Endothelial cell (in vitro differentiated cells): ENCODE measurements around the gene CD33. TPM values are rescaled to one million over a fixed set of nuclear protein-coding genes. Genes with fewer than 3 reads are reported as not detected.

Experiments used
- DNase-seq: peaks from one replicate; pipeline ENCODE4 v3.0.0; 2021; ENCODE audit warnings: low spot score
- H3K27ac Mint-ChIP-seq: one replicate; pipeline ENCODE4 v1.8.0; 2021; ENCODE audit warnings: mixed read lengths, inconsistent platforms; ENCODE audit not compliant: unreplicated experiment
- H3K27me3 Mint-ChIP-seq: one replicate; pipeline ENCODE4 v1.8.0; 2021; ENCODE audit warnings: mild to moderate bottlenecking, moderate library complexity, mixed read lengths, inconsistent platforms; ENCODE audit not compliant: unreplicated experiment
- H3K36me3 Mint-ChIP-seq: one replicate; pipeline ENCODE4 v1.8.0; 2021; ENCODE audit warnings: mild to moderate bottlenecking, low read depth, mixed read lengths, inconsistent platforms; ENCODE audit not compliant: unreplicated experiment
- H3K4me1 Mint-ChIP-seq: one replicate; pipeline ENCODE4 v1.8.0; 2021; ENCODE audit warnings: mild to moderate bottlenecking, mixed read lengths, inconsistent platforms; ENCODE audit not compliant: unreplicated experiment
- H3K4me3 Mint-ChIP-seq: one replicate; pipeline ENCODE4 v1.8.0; 2021; ENCODE audit warnings: mild to moderate bottlenecking, mixed read lengths, inconsistent platforms; ENCODE audit not compliant: unreplicated experiment
- H3K9me3 Mint-ChIP-seq: one replicate; pipeline ENCODE4 v1.8.0; 2021; ENCODE audit warnings: mixed read lengths, inconsistent platforms; ENCODE audit not compliant: unreplicated experiment
- microRNA-seq: library from miRNA; unstranded; fragments of <30 nt; microRNA quantifications from one replicate; pipeline ENCODE4, GENCODE V29; 2020; ENCODE audit not compliant: unreplicated experiment
- total RNA-seq: library from RNA; stranded (reverse); fragmentation: NEBNext Ultra II Directional; extraction: Animal tissue kit (Norgen Biotek cat#: 25700); gene quantifications from one replicate; pipeline ENCODE4 v1.2.1, GENCODE V29; 2021; ENCODE audit not compliant: unreplicated experiment
- TF ChIP-seq, protein P1 (sequence below): fragments of 200-600 bp; sonication (generic); IDR thresholded peaks from one replicate; pipeline ENCODE4 v1.5.0; 2021; ENCODE audit warnings: antibody characterized with exemption; ENCODE audit not compliant: unreplicated experiment

Gene CD33
- total RNA-seq, 1 donor from 2014 or later, result 21.7 TPM

DNA sequence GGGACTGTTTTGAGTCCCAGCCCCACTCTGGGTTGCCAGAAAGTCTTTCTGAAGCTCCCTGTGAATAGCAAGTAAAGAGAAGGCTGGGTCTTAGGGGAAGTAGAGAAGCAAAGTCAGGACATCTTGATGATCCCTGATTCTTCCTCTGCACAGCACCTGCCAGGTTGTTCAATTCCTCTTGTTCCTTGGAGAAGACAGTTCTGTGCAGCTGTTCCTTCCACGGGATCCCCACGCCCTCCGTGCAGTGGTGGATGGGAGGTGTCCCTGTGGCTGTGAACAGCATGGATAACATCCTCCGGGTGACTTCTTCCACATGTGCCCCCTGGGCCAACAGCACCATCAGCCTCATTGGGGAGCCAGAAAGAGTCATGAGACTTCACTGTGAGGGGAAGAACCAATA lies 57.5 kb downstream of the CD33 start:
- no peak for DNase-seq
- Mint-ChIP-seq H3K36me3 (no peaks in the 10 kb centered on the region), H3K4me3 (no peak overlapping the region), H3K9me3 (peaks cover 4% of the 10 kb centered on the region), H3K27me3 (peaks cover 3% of the 10 kb centered on the region), H3K27ac (no peak overlapping the region), H3K4me1 (no peaks in the 10 kb centered on the region)
- TF ChIP-seq, protein P1, sequence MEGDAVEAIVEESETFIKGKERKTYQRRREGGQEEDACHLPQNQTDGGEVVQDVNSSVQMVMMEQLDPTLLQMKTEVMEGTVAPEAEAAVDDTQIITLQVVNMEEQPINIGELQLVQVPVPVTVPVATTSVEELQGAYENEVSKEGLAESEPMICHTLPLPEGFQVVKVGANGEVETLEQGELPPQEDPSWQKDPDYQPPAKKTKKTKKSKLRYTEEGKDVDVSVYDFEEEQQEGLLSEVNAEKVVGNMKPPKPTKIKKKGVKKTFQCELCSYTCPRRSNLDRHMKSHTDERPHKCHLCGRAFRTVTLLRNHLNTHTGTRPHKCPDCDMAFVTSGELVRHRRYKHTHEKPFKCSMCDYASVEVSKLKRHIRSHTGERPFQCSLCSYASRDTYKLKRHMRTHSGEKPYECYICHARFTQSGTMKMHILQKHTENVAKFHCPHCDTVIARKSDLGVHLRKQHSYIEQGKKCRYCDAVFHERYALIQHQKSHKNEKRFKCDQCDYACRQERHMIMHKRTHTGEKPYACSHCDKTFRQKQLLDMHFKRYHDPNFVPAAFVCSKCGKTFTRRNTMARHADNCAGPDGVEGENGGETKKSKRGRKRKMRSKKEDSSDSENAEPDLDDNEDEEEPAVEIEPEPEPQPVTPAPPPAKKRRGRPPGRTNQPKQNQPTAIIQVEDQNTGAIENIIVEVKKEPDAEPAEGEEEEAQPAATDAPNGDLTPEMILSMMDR, result no peak

DNA sequence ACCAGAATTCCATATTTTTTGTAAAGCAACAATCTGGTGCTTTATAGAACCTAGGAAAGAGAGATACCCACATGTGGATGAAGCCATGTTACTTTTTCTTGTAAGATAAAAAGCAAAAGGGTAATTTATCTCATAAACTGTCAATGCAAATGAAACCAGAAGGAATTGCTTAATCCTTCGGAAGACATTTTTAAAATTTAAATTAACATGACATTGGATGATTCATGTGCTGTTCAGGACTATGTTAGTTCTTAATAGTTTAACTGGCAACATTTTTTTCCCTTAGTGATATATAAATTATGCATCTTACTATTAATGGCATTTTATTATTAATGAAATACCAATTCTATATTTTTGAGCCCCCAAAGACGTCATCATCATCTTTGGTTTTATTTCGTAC lies 60.8 kb downstream of the CD33 start:
- TF ChIP-seq, protein P1, result no peak
- Mint-ChIP-seq H3K4me1 (no peaks in the 10 kb centered on the region), H3K27me3 (peaks cover 1% of the 10 kb centered on the region), H3K9me3 (peaks cover 4% of the 10 kb centered on the region), H3K36me3 (no peaks in the 10 kb centered on the region), H3K27ac (no peak overlapping the region), H3K4me3 (no peak overlapping the region)
- DNase-seq, result no peak

Small RNA genes lying within 50 kb of the gene (microRNA-seq; reads per million reads assigned to microRNA genes)
- gene MIR8074, result not detected

Other genes with a start within 250 kb of the CD33 start
- gene KLK7, start 241.2 kb upstream of the CD33 start, total RNA-seq, result not detected
- not detected for gene KLK8, start 223.5 kb upstream of the CD33 start, total RNA-seq
- 11.1 TPM for gene KLK10, start 205.4 kb upstream of the CD33 start, total RNA-seq
- gene KLK11, start 198.5 kb upstream of the CD33 start, total RNA-seq, result not detected
- gene KLK12, start 190.1 kb upstream of the CD33 start, total RNA-seq, result not detected
- 0.67 TPM for gene KLK13, start 160.0 kb upstream of the CD33 start, total RNA-seq
- gene KLK14, start 142.2 kb upstream of the CD33 start, total RNA-seq, result not detected
- gene CTU1, start 116.7 kb upstream of the CD33 start, total RNA-seq, result 5.4 TPM
- gene SIGLEC9, start 100.2 kb upstream of the CD33 start, total RNA-seq, result 0.82 TPM
- not detected for gene SIGLEC7, start 82.8 kb upstream of the CD33 start, total RNA-seq
- 2.8 TPM for gene SIGLECL1, start 26.0 kb downstream of the CD33 start, total RNA-seq
- 114 TPM for gene IGLON5, start 86.6 kb downstream of the CD33 start, total RNA-seq
- 5.9 TPM for gene VSIG10L, start 117.1 kb downstream of the CD33 start, total RNA-seq
- 55.1 TPM for gene ETFB, start 141.3 kb downstream of the CD33 start, total RNA-seq
- gene CLDND2, start 143.9 kb downstream of the CD33 start, total RNA-seq, result not detected
- not detected for gene NKG7, start 147.6 kb downstream of the CD33 start, total RNA-seq
- not detected for gene LIM2, start 162.9 kb downstream of the CD33 start, total RNA-seq
- gene C19orf84, start 165.5 kb downstream of the CD33 start, total RNA-seq, result 0.21 TPM
- gene SIGLEC10, start 192.6 kb downstream of the CD33 start, total RNA-seq, result not detected
- not detected for gene SIGLEC8, start 233.4 kb downstream of the CD33 start, total RNA-seq